ENCODE data around the gene PLK1.

- TF ChIP-seq TAF1 (CRISPR knock-in tag; IDR thresholded peaks at IDR 0.05) (0 out of 2 replicates have a peak, but pooled peaks have one; percentile 7), SMC3 (IDR thresholded peaks at IDR 0.05; ENCODE audit: low read length) (no peak), MEIS1 (CRISPR knock-in tag; IDR thresholded peaks at IDR 0.05; ENCODE audit: borderline replicate concordance) (no peak), GTF3A (CRISPR knock-in tag; conservative IDR thresholded peaks at IDR 0.05) (no peak), ZNF224 (CRISPR knock-in tag; IDR thresholded peaks at IDR 0.05) (0 out of 2 replicates have a peak, but pooled peaks have one; percentile 11), RFX5 (IDR thresholded peaks at IDR 0.05; ENCODE audit: low read depth, low read length) (no peak), KAT7 (CRISPR knock-in tag; IDR thresholded peaks at IDR 0.05; ENCODE audit: borderline replicate concordance) (no peak), REPIN1 (CRISPR knock-in tag; IDR thresholded peaks at IDR 0.05; ENCODE audit: borderline replicate concordance, low read depth) (no peak), NR2C2 (CRISPR knock-in tag; IDR thresholded peaks at IDR 0.05; ENCODE audit: borderline replicate concordance) (no peak), PBX3 (CRISPR knock-in tag; IDR thresholded peaks at IDR 0.05; ENCODE audit: borderline replicate concordance) (no peak), MEIS2 (CRISPR knock-in tag; IDR thresholded peaks at IDR 0.05) (no peak)
Measured at GRCh38 chr16:23695756-23696155, 17.1 kb downstream of the PLK1 start.

All from HepG2 (cell line).